ENCODE results near the gene AGPAT3.

- TF ChIP-seq, protein P1, sequence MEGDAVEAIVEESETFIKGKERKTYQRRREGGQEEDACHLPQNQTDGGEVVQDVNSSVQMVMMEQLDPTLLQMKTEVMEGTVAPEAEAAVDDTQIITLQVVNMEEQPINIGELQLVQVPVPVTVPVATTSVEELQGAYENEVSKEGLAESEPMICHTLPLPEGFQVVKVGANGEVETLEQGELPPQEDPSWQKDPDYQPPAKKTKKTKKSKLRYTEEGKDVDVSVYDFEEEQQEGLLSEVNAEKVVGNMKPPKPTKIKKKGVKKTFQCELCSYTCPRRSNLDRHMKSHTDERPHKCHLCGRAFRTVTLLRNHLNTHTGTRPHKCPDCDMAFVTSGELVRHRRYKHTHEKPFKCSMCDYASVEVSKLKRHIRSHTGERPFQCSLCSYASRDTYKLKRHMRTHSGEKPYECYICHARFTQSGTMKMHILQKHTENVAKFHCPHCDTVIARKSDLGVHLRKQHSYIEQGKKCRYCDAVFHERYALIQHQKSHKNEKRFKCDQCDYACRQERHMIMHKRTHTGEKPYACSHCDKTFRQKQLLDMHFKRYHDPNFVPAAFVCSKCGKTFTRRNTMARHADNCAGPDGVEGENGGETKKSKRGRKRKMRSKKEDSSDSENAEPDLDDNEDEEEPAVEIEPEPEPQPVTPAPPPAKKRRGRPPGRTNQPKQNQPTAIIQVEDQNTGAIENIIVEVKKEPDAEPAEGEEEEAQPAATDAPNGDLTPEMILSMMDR (IDR thresholded peaks at IDR 0.05), result no peak
- TF ChIP-seq POLR2A (IDR thresholded peaks at IDR 0.05) (no peak), POLR2AphosphoS5 (IDR thresholded peaks at IDR 0.05) (no peak), EP300 (IDR thresholded peaks at IDR 0.05) (no peak)
Measured at GRCh38 chr21:44027607-44028286, 162.7 kb downstream of the AGPAT3 start.

Measured in upper lobe of left lung (tissue), 4 donors.